Adrenal gland (tissue), 5 donors: ENCODE results near the gene DENND6B.

Experiments used
- CTCF ChIP-seq, 6 experiments: fragments of 450-650 bp in 4 of 6; fragments of 200-600 bp in 2 of 6; sonication (generic) in 1 of 6; IDR thresholded peaks; 1 replicate in 5 of 6; 2 replicates in 1 of 6; pipeline versions ENCODE4 v1.5.1 to v1.8.0; 2016 to 2021; ENCODE audit warnings: antibody characterized with exemption in 6 of 6, mild to moderate bottlenecking in 2 of 6, moderate library complexity in 1 of 6
- POLR2A ChIP-seq, 2 donors: fragments of 450-650 bp; IDR thresholded peaks; one replicate each; pipeline ENCODE4 v1.6.1; 2017; ENCODE audit warnings: antibody characterized with exemption in 2 of 2, mild to moderate bottlenecking in 2 of 2, moderate library complexity in 1 of 2
- donor health status: DM: no; HTN: no; CAD: no.

GRCh38 chr22:50312371-50312770 is 14.4 kb downstream of the DENND6B start:
- no peak for TF ChIP-seq POLR2A (IDR thresholded peaks at IDR 0.05)
- no peak for TF ChIP-seq CTCF (IDR thresholded peaks at IDR 0.05)
